CD4-positive, alpha-beta T cell treated with Interleukin-15 for 4 hours (primary cell): ENCODE results near the gene ZDHHC20.

Experiments
- DNase-seq: peaks from one replicate; pipeline ENCODE4 v3.0.0-alpha.2; 2020; ENCODE audit warnings: low spot score

Gene ZDHHC20

GRCh38 chr13:21361706-21362105 is 97.4 kb downstream of the ZDHHC20 start:
- no peak for DNase-seq

GRCh38 chr13:21361123-21361522 is 98.0 kb downstream of the ZDHHC20 start:
- DNase-seq = no peak

- DNase-seq = no peak
Measured at GRCh38 chr13:21360463-21360862, 98.6 kb downstream of the ZDHHC20 start.

- DNase-seq = no peak
Measured at GRCh38 chr13:21359855-21360254, 99.2 kb downstream of the ZDHHC20 start.

GRCh38 chr13:21355304-21355703 is 103.8 kb downstream of the ZDHHC20 start:
- no peak for DNase-seq

GRCh38 chr13:21354721-21355120 is 104.4 kb downstream of the ZDHHC20 start:
- no peak for DNase-seq

GRCh38 chr13:21348488-21349120 is 110.5 kb downstream of the ZDHHC20 start:
- DNase-seq = no peak

- no peak for DNase-seq
Measured at GRCh38 chr13:21347753-21348318, 111.3 kb downstream of the ZDHHC20 start.

GRCh38 chr13:21344662-21345176 is 114.4 kb downstream of the ZDHHC20 start:
- peak; percentile 20 for DNase-seq

GRCh38 chr13:21343659-21344058 is 115.4 kb downstream of the ZDHHC20 start:
- DNase-seq = no peak

- no peak for DNase-seq
Measured at GRCh38 chr13:21342699-21343442, 116.2 kb downstream of the ZDHHC20 start.

GRCh38 chr13:21341637-21342422 is 117.3 kb downstream of the ZDHHC20 start:
- no peak for DNase-seq

GRCh38 chr13:21338639-21339278 is 120.3 kb downstream of the ZDHHC20 start:
- DNase-seq = no peak

GRCh38 chr13:21338156-21338555 is 120.9 kb downstream of the ZDHHC20 start:
- DNase-seq = no peak

GRCh38 chr13:21336609-21337349 is 122.3 kb downstream of the ZDHHC20 start:
- DNase-seq = no peak

- no peak for DNase-seq
Measured at GRCh38 chr13:21333186-21333585, 125.9 kb downstream of the ZDHHC20 start.

GRCh38 chr13:21330126-21330861 is 128.8 kb downstream of the ZDHHC20 start:
- DNase-seq = no peak

- DNase-seq = no peak
Measured at GRCh38 chr13:21328836-21329477, 130.1 kb downstream of the ZDHHC20 start.

- no peak for DNase-seq
Measured at GRCh38 chr13:21328201-21328600, 130.9 kb downstream of the ZDHHC20 start.
